ENCODE results near the gene SLC24A3. TPM values are rescaled to one million over a fixed set of nuclear protein-coding genes. Genes with fewer than 3 reads are reported as not detected.

Gene SLC24A3
- total and polyA plus RNA-seq, 2 of the 13 experiments (the other 11 are each of a cell fraction or from before 2014, with no cell fraction given): not detected

DNA sequence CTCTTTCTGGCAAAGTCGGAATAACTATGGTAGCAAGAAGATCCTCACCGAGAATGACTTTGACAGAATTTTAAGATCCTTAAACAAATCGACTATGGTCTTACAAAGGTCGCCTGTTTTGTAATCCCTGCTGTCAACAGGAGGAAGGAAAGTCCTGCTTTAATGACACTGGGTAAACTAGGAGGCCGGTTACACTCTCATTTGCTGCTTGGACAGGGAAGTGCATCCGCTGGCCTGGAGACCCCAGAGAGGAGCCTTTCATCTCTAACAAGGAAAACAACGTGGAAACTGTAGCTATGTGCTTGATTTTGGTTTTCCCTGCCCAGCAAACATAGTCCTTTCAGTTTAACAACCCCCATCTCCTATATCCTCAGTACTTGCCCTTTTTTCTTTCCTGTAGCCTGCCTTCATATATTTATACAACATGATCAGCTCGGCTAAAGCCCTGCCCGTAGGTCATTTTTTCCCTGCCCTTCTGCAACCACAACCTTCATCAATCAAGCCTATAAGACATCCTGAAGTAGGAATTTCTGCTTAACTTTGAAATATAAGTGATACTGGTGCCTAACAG is 448.5 kb downstream of the SLC24A3 start (continued):
- TF ChIP-seq, protein P1, sequence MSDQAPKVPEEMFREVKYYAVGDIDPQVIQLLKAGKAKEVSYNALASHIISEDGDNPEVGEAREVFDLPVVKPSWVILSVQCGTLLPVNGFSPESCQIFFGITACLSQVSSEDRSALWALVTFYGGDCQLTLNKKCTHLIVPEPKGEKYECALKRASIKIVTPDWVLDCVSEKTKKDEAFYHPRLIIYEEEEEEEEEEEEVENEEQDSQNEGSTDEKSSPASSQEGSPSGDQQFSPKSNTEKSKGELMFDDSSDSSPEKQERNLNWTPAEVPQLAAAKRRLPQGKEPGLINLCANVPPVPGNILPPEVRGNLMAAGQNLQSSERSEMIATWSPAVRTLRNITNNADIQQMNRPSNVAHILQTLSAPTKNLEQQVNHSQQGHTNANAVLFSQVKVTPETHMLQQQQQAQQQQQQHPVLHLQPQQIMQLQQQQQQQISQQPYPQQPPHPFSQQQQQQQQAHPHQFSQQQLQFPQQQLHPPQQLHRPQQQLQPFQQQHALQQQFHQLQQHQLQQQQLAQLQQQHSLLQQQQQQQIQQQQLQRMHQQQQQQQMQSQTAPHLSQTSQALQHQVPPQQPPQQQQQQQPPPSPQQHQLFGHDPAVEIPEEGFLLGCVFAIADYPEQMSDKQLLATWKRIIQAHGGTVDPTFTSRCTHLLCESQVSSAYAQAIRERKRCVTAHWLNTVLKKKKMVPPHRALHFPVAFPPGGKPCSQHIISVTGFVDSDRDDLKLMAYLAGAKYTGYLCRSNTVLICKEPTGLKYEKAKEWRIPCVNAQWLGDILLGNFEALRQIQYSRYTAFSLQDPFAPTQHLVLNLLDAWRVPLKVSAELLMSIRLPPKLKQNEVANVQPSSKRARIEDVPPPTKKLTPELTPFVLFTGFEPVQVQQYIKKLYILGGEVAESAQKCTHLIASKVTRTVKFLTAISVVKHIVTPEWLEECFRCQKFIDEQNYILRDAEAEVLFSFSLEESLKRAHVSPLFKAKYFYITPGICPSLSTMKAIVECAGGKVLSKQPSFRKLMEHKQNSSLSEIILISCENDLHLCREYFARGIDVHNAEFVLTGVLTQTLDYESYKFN (CRISPR knock-in tag; conservative IDR thresholded peaks at IDR 0.05): peak; percentile 76
- TF ChIP-seq, protein P2, sequence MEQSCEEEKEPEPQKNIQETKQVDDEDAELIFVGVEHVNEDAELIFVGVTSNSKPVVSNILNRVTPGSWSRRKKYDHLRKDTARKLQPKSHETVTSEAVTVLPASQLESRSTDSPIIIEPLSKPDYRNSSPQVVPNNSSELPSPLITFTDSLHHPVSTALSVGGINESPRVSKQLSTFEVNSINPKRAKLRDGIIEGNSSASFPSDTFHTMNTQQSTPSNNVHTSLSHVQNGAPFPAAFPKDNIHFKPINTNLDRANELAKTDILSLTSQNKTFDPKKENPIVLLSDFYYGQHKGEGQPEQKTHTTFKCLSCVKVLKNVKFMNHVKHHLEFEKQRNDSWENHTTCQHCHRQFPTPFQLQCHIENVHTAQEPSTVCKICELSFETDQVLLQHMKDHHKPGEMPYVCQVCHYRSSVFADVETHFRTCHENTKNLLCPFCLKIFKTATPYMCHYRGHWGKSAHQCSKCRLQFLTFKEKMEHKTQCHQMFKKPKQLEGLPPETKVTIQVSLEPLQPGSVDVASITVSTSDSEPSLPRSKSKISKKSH (CRISPR knock-in tag; IDR thresholded peaks at IDR 0.05; ENCODE audit: borderline replicate concordance): no peak
- TF ChIP-seq ZMAT3 (CRISPR knock-in tag; conservative IDR thresholded peaks at IDR 0.05) (no peak), ZNF343 (CRISPR knock-in tag; IDR thresholded peaks at IDR 0.05) (no peak), MEF2D (CRISPR knock-in tag; IDR thresholded peaks at IDR 0.05) (no peak), SRY (CRISPR knock-in tag; IDR thresholded peaks at IDR 0.05) (no peak), TCF7L2 (IDR thresholded peaks at IDR 0.05; ENCODE audit: low read depth, low read length) (no peak), HDAC1 (CRISPR knock-in tag; IDR thresholded peaks at IDR 0.05) (peak; percentile 20; the same call in 1 of the 2 replicates), ZNF460 (CRISPR knock-in tag; IDR thresholded peaks at IDR 0.05; ENCODE audit: borderline replicate concordance) (no peak), TBL1XR1 (IDR thresholded peaks at IDR 0.05; ENCODE audit: borderline replicate concordance, low read length, partially characterized antibody) (no peak), NCOA2 (CRISPR knock-in tag; IDR thresholded peaks at IDR 0.05) (peak; percentile 47; the same call in 1 of the 2 replicates), EP300 (IDR thresholded peaks at IDR 0.05; ENCODE audit: low read depth in 2 of 2, low read length in 2 of 2) (peak in 1 of 2 experiments; percentile 76; a peak in 2 of 4 replicates), EP300 (CRISPR knock-in tag; IDR thresholded peaks at IDR 0.05; ENCODE audit: borderline replicate concordance) (0 out of 2 replicates have a peak, but pooled peaks have one; percentile 21), NFYB (CRISPR knock-in tag; IDR thresholded peaks at IDR 0.05) (no peak), ATF7 (IDR thresholded peaks at IDR 0.05) (no peak), ATF7 (CRISPR knock-in tag; IDR thresholded peaks at IDR 0.05) (no peak), GATAD2A (CRISPR knock-in tag; IDR thresholded peaks at IDR 0.05) (0 out of 2 replicates have a peak, but pooled peaks have one; percentile 47)
- TF ChIP-seq, protein P3, sequence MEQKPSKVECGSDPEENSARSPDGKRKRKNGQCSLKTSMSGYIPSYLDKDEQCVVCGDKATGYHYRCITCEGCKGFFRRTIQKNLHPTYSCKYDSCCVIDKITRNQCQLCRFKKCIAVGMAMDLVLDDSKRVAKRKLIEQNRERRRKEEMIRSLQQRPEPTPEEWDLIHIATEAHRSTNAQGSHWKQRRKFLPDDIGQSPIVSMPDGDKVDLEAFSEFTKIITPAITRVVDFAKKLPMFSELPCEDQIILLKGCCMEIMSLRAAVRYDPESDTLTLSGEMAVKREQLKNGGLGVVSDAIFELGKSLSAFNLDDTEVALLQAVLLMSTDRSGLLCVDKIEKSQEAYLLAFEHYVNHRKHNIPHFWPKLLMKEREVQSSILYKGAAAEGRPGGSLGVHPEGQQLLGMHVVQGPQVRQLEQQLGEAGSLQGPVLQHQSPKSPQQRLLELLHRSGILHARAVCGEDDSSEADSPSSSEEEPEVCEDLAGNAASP (CRISPR knock-in tag; IDR thresholded peaks at IDR 0.05; ENCODE audit: borderline replicate concordance): no peak
- TF ChIP-seq, protein P4, sequence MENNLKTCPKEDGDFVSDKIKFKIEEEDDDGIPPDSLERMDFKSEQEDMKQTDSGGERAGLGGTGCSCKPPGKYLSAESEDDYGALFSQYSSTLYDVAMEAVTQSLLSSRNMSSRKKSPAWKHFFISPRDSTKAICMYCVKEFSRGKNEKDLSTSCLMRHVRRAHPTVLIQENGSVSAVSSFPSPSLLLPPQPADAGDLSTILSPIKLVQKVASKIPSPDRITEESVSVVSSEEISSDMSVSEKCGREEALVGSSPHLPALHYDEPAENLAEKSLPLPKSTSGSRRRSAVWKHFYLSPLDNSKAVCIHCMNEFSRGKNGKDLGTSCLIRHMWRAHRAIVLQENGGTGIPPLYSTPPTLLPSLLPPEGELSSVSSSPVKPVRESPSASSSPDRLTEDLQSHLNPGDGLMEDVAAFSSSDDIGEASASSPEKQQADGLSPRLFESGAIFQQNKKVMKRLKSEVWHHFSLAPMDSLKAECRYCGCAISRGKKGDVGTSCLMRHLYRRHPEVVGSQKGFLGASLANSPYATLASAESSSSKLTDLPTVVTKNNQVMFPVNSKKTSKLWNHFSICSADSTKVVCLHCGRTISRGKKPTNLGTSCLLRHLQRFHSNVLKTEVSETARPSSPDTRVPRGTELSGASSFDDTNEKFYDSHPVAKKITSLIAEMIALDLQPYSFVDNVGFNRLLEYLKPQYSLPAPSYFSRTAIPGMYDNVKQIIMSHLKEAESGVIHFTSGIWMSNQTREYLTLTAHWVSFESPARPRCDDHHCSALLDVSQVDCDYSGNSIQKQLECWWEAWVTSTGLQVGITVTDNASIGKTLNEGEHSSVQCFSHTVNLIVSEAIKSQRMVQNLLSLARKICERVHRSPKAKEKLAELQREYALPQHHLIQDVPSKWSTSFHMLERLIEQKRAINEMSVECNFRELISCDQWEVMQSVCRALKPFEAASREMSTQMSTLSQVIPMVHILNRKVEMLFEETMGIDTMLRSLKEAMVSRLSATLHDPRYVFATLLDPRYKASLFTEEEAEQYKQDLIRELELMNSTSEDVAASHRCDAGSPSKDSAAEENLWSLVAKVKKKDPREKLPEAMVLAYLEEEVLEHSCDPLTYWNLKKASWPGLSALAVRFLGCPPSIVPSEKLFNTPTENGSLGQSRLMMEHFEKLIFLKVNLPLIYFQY (CRISPR knock-in tag; IDR thresholded peaks at IDR 0.05; ENCODE audit: borderline replicate concordance): no peak
